ENCODE results near the gene MSTN. TPM values are rescaled to one million over a fixed set of nuclear protein-coding genes. Genes with fewer than 3 reads are reported as not detected.
"Not testable (repeated sequence)": the region's sequence is repeated elsewhere in the genome, so short reads cannot be mapped to it uniquely, and the experiment has no call there.

The MSTN gene
- total RNA-seq, 2 donors from 2014 or later = not detected

DNA sequence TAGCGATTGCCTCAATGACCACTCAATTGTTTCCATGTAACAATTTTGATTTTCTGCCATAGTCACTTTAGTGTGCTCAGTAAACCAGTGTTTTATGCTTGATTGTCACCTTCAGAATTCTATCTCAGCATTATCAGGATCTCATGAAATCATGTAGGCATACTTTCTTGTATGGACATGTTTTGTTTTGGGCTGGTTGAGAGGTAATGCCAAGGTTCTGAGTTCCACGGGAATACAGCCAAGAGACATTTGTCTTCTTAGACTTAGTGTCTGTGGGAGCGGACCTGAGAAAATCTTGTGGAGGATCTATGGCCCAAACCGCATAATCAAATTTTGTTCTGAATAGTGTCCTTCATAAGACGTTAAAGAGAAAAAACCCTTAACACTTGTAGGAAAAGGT is 10.2 kb downstream of the MSTN start:
- Mint-ChIP-seq H3K27ac (no peak overlapping the region), H3K4me1 (ENCODE audit: low read depth in 2 of 2) (no peaks in the 10 kb centered on the region), H3K9me3 (no peaks in the 10 kb centered on the region), H3K36me3 (no peaks in the 10 kb centered on the region), H3K4me3 (no peak overlapping the region), H3K27me3 (peaks cover 0 to 22% of the 10 kb centered on the region in 2 donors)
- DNase-seq (ENCODE audit: low spot score) = no peak
- no peak for ATAC-seq

DNA sequence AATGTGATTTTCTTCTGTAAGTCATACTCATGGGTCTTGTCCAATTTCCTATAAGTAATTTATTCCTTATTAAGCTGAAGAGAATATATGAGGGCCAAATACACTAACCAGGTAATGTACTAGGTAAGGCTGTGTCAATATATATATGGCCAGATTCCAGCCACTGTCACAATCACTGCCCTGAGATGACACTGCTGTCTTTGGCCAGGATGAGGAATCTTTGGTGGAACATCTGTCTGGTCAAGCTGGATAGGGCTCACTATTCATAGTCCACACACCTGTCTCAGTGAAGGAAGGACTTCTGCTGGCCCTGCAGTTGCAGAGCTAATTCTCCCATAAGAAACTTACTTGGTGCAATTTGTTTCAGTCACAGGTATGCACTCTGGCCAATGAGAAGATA is 11.3 kb downstream of the MSTN start:
- ATAC-seq = no peak
- no peak overlapping the region for H3K27ac Mint-ChIP-seq
- peaks cover 5 to 28% of the 10 kb centered on the region in 2 donors for H3K27me3 Mint-ChIP-seq
- no peaks in the 10 kb centered on the region for H3K9me3 Mint-ChIP-seq
- no peak for DNase-seq (ENCODE audit: low spot score)
- no peaks in the 10 kb centered on the region for H3K36me3 Mint-ChIP-seq
- H3K4me1 Mint-ChIP-seq (ENCODE audit: low read depth in 2 of 2) = no peaks in the 10 kb centered on the region
- H3K4me3 Mint-ChIP-seq = no peak overlapping the region

DNA sequence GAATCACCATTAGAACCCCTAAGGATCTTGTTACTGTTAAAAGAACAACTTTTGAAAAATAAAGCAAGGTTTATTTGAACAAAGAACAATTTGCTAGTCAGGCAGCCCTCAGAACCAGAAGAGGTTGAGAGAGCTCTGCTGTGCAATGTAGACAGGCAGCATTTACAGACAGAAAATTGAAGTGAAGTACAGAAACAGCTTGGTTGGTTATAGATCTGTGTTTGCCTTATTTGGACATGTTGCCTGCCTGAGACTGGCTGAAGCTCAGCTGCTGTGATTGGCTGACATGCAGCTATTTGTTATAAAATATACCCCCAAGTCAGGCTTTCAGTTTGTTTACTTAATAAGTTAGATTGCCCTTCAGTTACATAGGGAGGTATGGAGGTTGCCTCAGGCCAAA is 12.5 kb downstream of the MSTN start:
- no peaks in the 10 kb centered on the region for H3K4me1 Mint-ChIP-seq (ENCODE audit: low read depth in 2 of 2)
- no peak overlapping the region for H3K4me3 Mint-ChIP-seq
- no peaks in the 10 kb centered on the region for H3K36me3 Mint-ChIP-seq
- ATAC-seq (no peak), DNase-seq (ENCODE audit: low spot score) (no peak)
- H3K9me3 Mint-ChIP-seq = no peaks in the 10 kb centered on the region
- peaks cover 5 to 28% of the 10 kb centered on the region in 2 donors for H3K27me3 Mint-ChIP-seq
- H3K27ac Mint-ChIP-seq = no peak overlapping the region

DNA sequence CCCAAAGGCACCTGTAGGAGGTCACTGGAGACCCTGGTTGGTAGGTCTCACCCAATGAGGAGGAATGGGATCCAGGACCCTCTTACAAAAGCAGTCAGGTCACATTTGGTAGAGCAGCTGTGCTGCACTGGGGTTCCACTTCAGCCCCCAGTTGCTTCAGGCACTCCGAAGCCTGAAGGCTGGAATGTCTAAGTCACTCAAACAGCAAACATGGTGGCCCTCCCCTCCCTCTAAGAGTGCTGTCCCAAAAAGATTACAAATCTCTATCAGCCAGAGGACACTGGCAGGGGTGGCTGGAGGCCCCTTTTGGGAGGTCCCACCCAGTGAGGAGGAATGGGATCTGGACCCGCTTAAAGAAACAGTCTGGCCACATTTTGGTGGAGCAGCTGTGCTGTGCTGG is 17.7 kb downstream of the MSTN start:
- Mint-ChIP-seq H3K4me1 (ENCODE audit: low read depth in 2 of 2) (no peaks in the 10 kb centered on the region), H3K27ac (no peak overlapping the region), H3K36me3 (no peaks in the 10 kb centered on the region), H3K27me3 (peaks cover 30 to 50% of the 10 kb centered on the region in 2 donors), H3K4me3 (no peak overlapping the region), H3K9me3 (no peaks in the 10 kb centered on the region)
- ATAC-seq (no peak), DNase-seq (ENCODE audit: low spot score) (no peak)

DNA sequence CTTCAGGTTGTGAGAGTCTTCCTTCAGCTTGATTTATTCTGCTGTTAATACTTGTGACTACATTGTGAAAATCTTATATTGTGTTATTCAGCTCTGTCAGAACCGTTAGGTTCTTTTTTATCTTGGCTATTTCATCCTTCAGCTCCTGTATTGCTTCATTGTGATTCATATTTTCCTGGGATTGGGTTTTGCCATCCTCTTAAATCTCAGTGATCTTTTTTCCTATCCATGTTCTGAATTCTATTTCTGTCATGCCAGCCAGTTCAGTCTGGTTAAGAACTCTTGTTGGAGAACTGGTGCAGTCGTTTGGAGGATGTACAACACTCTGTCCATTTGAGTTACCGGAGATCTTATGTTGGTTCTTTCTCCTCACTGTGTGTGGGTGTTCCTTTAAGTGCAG is 19.1 kb downstream of the MSTN start:
- H3K27me3 Mint-ChIP-seq = peaks cover 32 to 64% of the 10 kb centered on the region in 2 donors
- no peak for ATAC-seq
- no peaks in the 10 kb centered on the region for H3K36me3 Mint-ChIP-seq
- no peak for DNase-seq (ENCODE audit: low spot score)
- H3K27ac Mint-ChIP-seq = no peak overlapping the region
- no peaks in the 10 kb centered on the region for H3K4me1 Mint-ChIP-seq (ENCODE audit: low read depth in 2 of 2)
- no peaks in the 10 kb centered on the region for H3K9me3 Mint-ChIP-seq
- H3K4me3 Mint-ChIP-seq = no peak overlapping the region

DNA sequence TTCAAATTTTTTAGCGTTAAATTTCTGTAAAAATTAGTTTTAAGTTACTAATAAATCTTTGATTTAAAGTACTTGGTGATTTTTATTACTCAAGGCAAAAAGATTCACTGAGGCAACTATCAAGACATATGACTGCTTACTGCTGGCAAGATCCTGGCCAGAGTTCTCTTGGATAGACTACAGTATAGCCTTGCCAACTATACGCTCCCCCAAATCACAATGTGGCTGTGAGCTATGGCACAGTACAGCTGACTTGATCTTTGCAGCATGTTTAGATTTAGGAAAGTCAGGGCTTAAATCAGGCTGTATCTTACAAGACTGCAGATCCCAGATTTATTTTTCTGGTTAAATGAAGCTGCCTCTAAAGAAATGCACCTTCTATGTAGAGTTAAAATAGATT is 26.5 kb downstream of the MSTN start:
- Mint-ChIP-seq H3K4me1 (ENCODE audit: low read depth in 2 of 2) (no peaks in the 10 kb centered on the region), H3K4me3 (no peak overlapping the region), H3K27me3 (peaks cover 12 to 35% of the 10 kb centered on the region in 2 donors), H3K36me3 (no peaks in the 10 kb centered on the region), H3K27ac (no peak overlapping the region), H3K9me3 (no peaks in the 10 kb centered on the region)
- no peak for ATAC-seq
- no peak for DNase-seq (ENCODE audit: low spot score)

DNA sequence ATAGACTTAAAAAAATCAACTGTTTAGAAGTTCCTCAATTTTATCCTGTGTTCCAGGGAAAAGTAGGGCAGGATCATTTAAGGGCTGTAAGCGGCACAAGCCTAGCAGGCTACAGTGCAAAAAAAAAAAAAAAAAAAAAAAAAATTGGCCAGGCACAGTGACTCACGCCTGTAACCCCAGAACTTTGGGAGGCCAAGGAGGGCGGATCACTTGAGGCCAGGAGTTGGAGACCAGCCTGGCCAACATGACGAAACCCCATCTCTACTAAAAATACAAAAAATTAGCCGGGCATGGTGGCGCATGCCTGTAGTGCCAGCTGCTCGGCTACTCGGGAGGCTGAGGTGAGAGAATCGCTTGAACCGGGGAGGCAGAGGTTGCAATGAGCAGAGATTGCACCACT is 28.1 kb downstream of the MSTN start:
- H3K9me3 Mint-ChIP-seq; H3K27ac Mint-ChIP-seq; H3K4me1 Mint-ChIP-seq (ENCODE audit: low read depth in 2 of 2); ATAC-seq; H3K4me3 Mint-ChIP-seq; DNase-seq (ENCODE audit: low spot score); H3K36me3 Mint-ChIP-seq: not testable (repeated sequence)
- H3K27me3 Mint-ChIP-seq = peaks cover 14 to 31% of the 10 kb centered on the region in 2 donors

DNA sequence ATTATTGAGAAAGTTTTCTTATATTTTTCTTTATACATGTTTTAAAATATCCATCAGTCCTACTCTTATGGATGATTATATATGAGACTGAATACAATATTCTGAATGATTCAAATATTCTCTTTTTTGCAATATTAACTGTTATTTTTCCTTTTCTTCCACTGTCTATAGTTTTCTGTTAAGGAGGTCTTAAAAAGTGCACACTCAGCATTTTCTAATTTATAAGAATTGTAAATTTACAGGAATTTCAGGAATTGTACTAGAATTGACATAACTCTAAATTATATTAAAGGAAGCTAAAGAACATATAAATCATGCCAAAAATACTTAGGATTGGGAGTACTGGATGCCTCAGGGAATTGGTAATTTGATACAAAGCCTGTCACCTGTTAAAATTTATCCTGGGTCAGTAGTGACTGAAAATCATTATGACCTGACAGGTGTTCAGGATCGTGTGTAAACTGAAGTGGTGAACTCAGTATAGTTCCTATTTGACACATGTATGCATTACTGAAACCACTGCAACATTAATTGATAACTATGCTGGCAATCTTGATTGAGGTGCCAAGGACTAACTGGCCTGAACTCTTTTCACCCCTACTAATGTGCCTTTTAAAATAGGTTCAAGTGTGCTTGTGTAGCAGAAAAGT is 30.4 kb downstream of the MSTN start:
- no peaks in the 10 kb centered on the region for H3K9me3 Mint-ChIP-seq
- ATAC-seq (no peak), DNase-seq (ENCODE audit: low spot score) (no peak)
- H3K36me3 Mint-ChIP-seq = no peaks in the 10 kb centered on the region
- no peak overlapping the region for H3K27ac Mint-ChIP-seq
- peaks cover 19 to 22% of the 10 kb centered on the region in 2 donors for H3K27me3 Mint-ChIP-seq
- H3K4me3 Mint-ChIP-seq = no peak overlapping the region
- H3K4me1 Mint-ChIP-seq (ENCODE audit: low read depth in 2 of 2) = no peaks in the 10 kb centered on the region

DNA sequence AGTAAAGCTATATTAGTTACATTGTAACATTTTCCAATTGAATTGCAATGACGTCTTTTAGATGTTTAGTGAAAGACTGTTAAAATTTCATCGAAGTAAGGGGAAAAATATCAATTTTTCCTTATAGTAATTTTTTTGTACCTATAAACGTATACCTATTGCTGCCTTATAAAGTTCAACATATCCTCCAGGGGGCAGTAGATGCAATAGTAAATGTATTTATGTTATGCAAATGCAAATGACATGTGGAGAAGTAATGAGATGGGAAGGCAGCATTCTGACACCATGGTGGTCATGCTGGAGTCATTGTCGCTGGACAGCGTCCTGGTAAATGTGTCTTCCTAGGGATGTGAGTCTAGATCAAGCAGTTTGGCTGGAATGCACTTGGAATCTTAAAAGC is 38.7 kb downstream of the MSTN start:
- Mint-ChIP-seq H3K4me3 (no peak overlapping the region), H3K36me3 (no peaks in the 10 kb centered on the region), H3K4me1 (ENCODE audit: low read depth in 2 of 2) (no peaks in the 10 kb centered on the region), H3K27me3 (peaks cover 14 to 21% of the 10 kb centered on the region in 2 donors), H3K27ac (no peak overlapping the region), H3K9me3 (no peaks in the 10 kb centered on the region)
- ATAC-seq = no peak
- no peak for DNase-seq (ENCODE audit: low spot score)

DNA sequence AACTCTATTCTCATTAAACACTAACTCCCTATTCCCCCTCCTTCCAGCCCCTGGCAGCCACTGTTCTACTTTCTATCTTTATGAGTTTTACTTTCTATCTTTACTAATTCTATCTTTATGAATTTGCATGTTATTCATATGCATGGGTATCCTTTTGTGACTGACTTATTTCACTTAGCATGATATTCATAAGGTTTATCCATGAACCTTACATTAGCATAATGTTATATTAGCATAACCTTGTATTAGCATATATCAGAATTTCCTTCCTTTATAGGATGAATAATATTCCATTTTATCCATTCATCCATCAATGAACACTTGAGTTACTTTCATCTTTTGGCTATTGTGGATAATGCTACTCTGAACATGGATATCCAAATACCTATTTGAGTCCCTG is 41.8 kb downstream of the MSTN start:
- DNase-seq (ENCODE audit: low spot score) (no peak), ATAC-seq (no peak)
- Mint-ChIP-seq H3K4me1 (ENCODE audit: low read depth in 2 of 2) (no peaks in the 10 kb centered on the region), H3K4me3 (no peak overlapping the region), H3K9me3 (peaks cover 12% of the 10 kb centered on the region), H3K27ac (no peak overlapping the region), H3K27me3 (peaks cover 14 to 16% of the 10 kb centered on the region in 2 donors), H3K36me3 (peaks cover 14% of the 10 kb centered on the region)

DNA sequence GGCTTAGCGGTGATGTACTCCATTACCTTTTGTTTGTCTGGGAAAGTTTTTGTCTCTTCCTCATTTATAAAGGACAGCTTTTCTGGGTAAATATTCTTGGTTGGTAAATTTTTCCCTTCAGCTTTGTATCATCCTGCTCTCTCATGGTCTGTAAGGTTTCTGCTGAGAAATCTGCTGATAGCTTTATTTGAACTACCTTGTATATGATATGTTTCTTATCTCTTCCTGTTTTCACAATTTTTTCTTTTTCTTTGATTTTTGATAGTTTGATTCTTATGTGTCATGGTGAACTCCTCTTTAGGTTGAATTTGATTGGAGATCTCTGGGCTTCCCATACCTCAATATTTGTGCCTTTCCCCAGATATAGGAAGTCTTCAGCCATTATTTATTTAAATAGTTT is 44.7 kb downstream of the MSTN start:
- peaks cover 10 to 27% of the 10 kb centered on the region in 2 donors for H3K27me3 Mint-ChIP-seq
- peaks cover 19% of the 10 kb centered on the region for H3K9me3 Mint-ChIP-seq
- H3K4me3 Mint-ChIP-seq = no peak overlapping the region
- ATAC-seq (no peak), DNase-seq (ENCODE audit: low spot score) (no peak)
- no peak overlapping the region for H3K27ac Mint-ChIP-seq
- H3K4me1 Mint-ChIP-seq (ENCODE audit: low read depth in 2 of 2) = no peaks in the 10 kb centered on the region
- peaks cover 21% of the 10 kb centered on the region for H3K36me3 Mint-ChIP-seq

DNA sequence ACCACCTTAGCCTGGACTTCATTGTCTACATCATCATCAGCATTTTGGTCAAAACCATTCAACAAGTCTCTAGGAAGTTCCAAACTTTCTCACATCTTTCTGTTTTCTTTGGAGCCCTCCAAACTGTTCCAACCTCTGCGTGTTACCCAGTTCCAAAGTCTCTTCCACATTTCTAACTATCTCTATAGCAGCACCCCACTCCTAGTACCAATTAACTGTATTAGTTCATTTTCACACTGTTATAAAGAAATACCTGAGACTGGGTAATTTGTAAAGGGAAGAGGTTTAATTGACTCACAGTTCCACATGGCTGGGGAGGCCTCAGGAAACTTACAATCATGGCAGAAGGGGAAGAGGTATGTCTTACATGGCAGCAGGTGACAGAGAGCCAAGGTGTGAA is 46.6 kb downstream of the MSTN start:
- H3K4me3 Mint-ChIP-seq; DNase-seq (ENCODE audit: low spot score); H3K4me1 Mint-ChIP-seq (ENCODE audit: low read depth in 2 of 2); H3K27ac Mint-ChIP-seq; ATAC-seq: not testable (repeated sequence)
- Mint-ChIP-seq H3K9me3 (peaks cover 19% of the 10 kb centered on the region), H3K27me3 (peaks cover 7 to 19% of the 10 kb centered on the region in 2 donors), H3K36me3 (peaks cover 21% of the 10 kb centered on the region)
